GM23248 (cell line): ENCODE data around the gene FHL3. TPM values are rescaled to one million over a fixed set of nuclear protein-coding genes. Genes with fewer than 3 reads are reported as not detected.
A peak's percentile ranks its signal among the peaks of the same experiment; 100 is the strongest.

Source experiments
- DNase-seq: peaks from one replicate; pipeline ENCODE4 v3.0.0-alpha.2; 2015
- H2AFZ ChIP-seq: fragments of 200-600 bp; sonication (generic); 2 replicates; pipeline ENCODE4 v1.6.1; 2016; ENCODE audit warnings: antibody characterized with exemption
- H3F3A ChIP-seq: fragments of 200-600 bp; sonication (generic); 2 replicates; pipeline ENCODE4 v1.6.1; 2016; ENCODE audit warnings: mild to moderate bottlenecking, antibody characterized with exemption, mixed run types; ENCODE audit not compliant: insufficient read depth
- H3K27ac ChIP-seq: fragments of 200-600 bp; sonication (generic); 2 replicates; pipeline ENCODE4 v1.5.1; 2016; ENCODE audit warnings: mild to moderate bottlenecking
- H3K27me3 ChIP-seq: fragments of 200-600 bp; sonication (generic); replicated peaks from 2 replicates; pipeline ENCODE4 v1.6.1; 2016; ENCODE audit warnings: mild to moderate bottlenecking; ENCODE audit not compliant: insufficient read depth
- H3K36me3 ChIP-seq: fragments of 200-600 bp; sonication (generic); 2 replicates; pipeline ENCODE4 v1.6.1; 2016; ENCODE audit warnings: low read depth, mild to moderate bottlenecking
- H3K4me1 ChIP-seq: fragments of 200-600 bp; sonication (generic); 2 replicates; pipeline ENCODE4 v1.6.1; 2016; ENCODE audit warnings: mild to moderate bottlenecking; ENCODE audit not compliant: insufficient read depth
- H3K4me2 ChIP-seq: fragments of 200-600 bp; sonication (generic); one replicate; pipeline ENCODE4 v1.6.1; 2016; ENCODE audit warnings: mild to moderate bottlenecking; ENCODE audit not compliant: unreplicated experiment
- H3K4me3 ChIP-seq: fragments of 200-600 bp; sonication (generic); 2 replicates; pipeline ENCODE4 v1.5.1; 2016; ENCODE audit warnings: mild to moderate bottlenecking
- H3K79me2 ChIP-seq: fragments of 200-600 bp; sonication (generic); 2 replicates; pipeline ENCODE4 v1.6.1; 2016; ENCODE audit warnings: mild to moderate bottlenecking; ENCODE audit not compliant: insufficient read depth
- H3K9ac ChIP-seq: fragments of 200-600 bp; sonication (generic); 2 replicates; pipeline ENCODE4 v1.6.1; 2016; ENCODE audit warnings: mild to moderate bottlenecking
- H3K9me2 ChIP-seq: fragments of 200-600 bp; sonication (generic); 2 replicates; pipeline ENCODE4 v1.6.1; 2016; ENCODE audit warnings: mixed run types, mild to moderate bottlenecking, moderate library complexity; ENCODE audit not compliant: insufficient read depth
- H3K9me3 ChIP-seq: fragments of 200-600 bp; sonication (generic); one replicate; pipeline ENCODE4 v1.6.1; 2017; ENCODE audit warnings: low read depth
- H4K20me1 ChIP-seq: fragments of 200-600 bp; sonication (generic); 2 replicates; pipeline ENCODE4 v1.6.0; 2016; ENCODE audit not compliant: insufficient read depth
- EZH2 ChIP-seq: fragments of 200-600 bp; sonication (generic); IDR thresholded peaks from 2 replicates; pipeline ENCODE4 v1.6.1; 2018; ENCODE audit warnings: antibody characterized with exemption, mild to moderate bottlenecking; ENCODE audit not compliant: insufficient read depth, poor library complexity, severe bottlenecking
- EZH2phosphoT487 ChIP-seq: fragments of 200-600 bp; sonication (generic); IDR thresholded peaks from 2 replicates; pipeline ENCODE4 v1.6.1; 2018; ENCODE audit warnings: antibody characterized with exemption, moderate library complexity, mild to moderate bottlenecking, low read depth; ENCODE audit not compliant: insufficient read depth
- WGBS, 2 experiments: methylation state at CpG; one replicate each; pipeline ENCODE4 v1.1.6; 2015 to 2017; ENCODE audit warnings: low lambda C conversion rate in 2 of 2, low coverage in 1 of 2; ENCODE audit errors: missing lambda C conversion rate in 2 of 2; 5-methylcytosine and 5-hydroxymethylcytosine counted together
- in situ Hi-C: fragments of 300-500 bp; cut with MboI; formaldehyde crosslinking; loops from 2 replicates; pipeline ENCODE4 v1.15.0; 2020
- polyA plus RNA-seq: library from polyadenylated mRNA; unstranded; fragments of >200 nt; fragmentation: Nextera tagmentation; extraction: Ambion mirVana; gene quantifications from 2 replicates; pipeline ENCODE4 v1.2.1, GENCODE V29; 2016
- total RNA-seq: library from RNA; depleted of rRNA; stranded (reverse); fragments of >200 nt; shearing (Covaris generic); gene quantifications from 2 replicates; pipeline ENCODE4 v1.2.3, GENCODE V29; 2014

Gene FHL3
- total and polyA plus RNA-seq, 2 experiments from 2014 or later: 31.7 to 44.4 TPM

- H3K4me1 ChIP-seq: peaks cover 28% of the 10 kb centered on the region
- peaks cover 21% of the 10 kb centered on the region; the same call in 1 of the 2 replicates for H3F3A ChIP-seq
- no peak overlapping the region for H3K4me2 ChIP-seq
- TF ChIP-seq EZH2phosphoT487 (no peak), EZH2 (no peak)
- H3K4me3 ChIP-seq: no peak overlapping the region
- 0 out of 2 replicates have a peak overlapping the region, but pooled peaks have one; percentile 8 for H3K9ac ChIP-seq
- no peaks in the 10 kb centered on the region for H3K9me3 ChIP-seq
- no peak for DNase-seq
- in situ Hi-C loops: loop anchor here (10.0 kb wide), 1 partner anchor 797 kb away; no protein-coding TSS in a partner anchor
- H2AFZ ChIP-seq: no peak overlapping the region
- no peaks in the 10 kb centered on the region for H3K79me2 ChIP-seq
- 77 to 81% methylated on average over 14 to 19 of the region's 19 CpGs for WGBS, 2 experiments
- no peaks in the 10 kb centered on the region for H4K20me1 ChIP-seq
- H3K9me2 ChIP-seq: no peaks in the 10 kb centered on the region
- H3K36me3 ChIP-seq: peaks cover 26% of the 10 kb centered on the region
- no peak overlapping the region for H3K27ac ChIP-seq
- H3K27me3 ChIP-seq: no peaks in the 10 kb centered on the region
These were observed 22.1 kb upstream of the FHL3 start for GRCh38 chr1:38027201-38028104.

- H3F3A ChIP-seq: peaks cover 21% of the 10 kb centered on the region; the same call in 1 of the 2 replicates
- no peaks in the 10 kb centered on the region for H3K9me3 ChIP-seq
- H4K20me1 ChIP-seq: no peaks in the 10 kb centered on the region
- no peak overlapping the region for H2AFZ ChIP-seq
- TF ChIP-seq EZH2phosphoT487 (no peak), EZH2 (no peak)
- H3K9ac ChIP-seq: no peak overlapping the region
- peaks cover 32% of the 10 kb centered on the region for H3K36me3 ChIP-seq
- H3K4me1 ChIP-seq: peaks cover 28% of the 10 kb centered on the region
- H3K27me3 ChIP-seq: no peaks in the 10 kb centered on the region
- no peak overlapping the region for H3K4me2 ChIP-seq
- no peaks in the 10 kb centered on the region for H3K79me2 ChIP-seq
- in situ Hi-C loops: loop anchor here (10.0 kb wide), 1 partner anchor 798 kb away; no protein-coding TSS in a partner anchor
- WGBS, 2 experiments: 90 to 91% methylated on average over 8 of the region's 8 CpGs
- no peak overlapping the region for H3K4me3 ChIP-seq
- no peaks in the 10 kb centered on the region for H3K9me2 ChIP-seq
- no peak overlapping the region for H3K27ac ChIP-seq
- peak; percentile 70 for DNase-seq
These were observed 21.4 kb upstream of the FHL3 start for GRCh38 chr1:38026592-38027200.

- no peak for TF ChIP-seq EZH2
- no peak for TF ChIP-seq EZH2phosphoT487
- Histone ChIP-seq H3K27me3 (no peaks in the 10 kb centered on the region), H4K20me1 (no peaks in the 10 kb centered on the region), H2AFZ (no peak overlapping the region), H3K9me3 (no peaks in the 10 kb centered on the region), H3K4me1 (peaks cover 27% of the 10 kb centered on the region), H3K36me3 (peaks cover 39% of the 10 kb centered on the region), H3K79me2 (peaks cover 9% of the 10 kb centered on the region), H3F3A (peaks cover 21% of the 10 kb centered on the region; the same call in 1 of the 2 replicates), H3K4me3 (no peak overlapping the region), H3K9ac (no peak overlapping the region), H3K9me2 (no peaks in the 10 kb centered on the region), H3K27ac (no peak overlapping the region), H3K4me2 (no peak overlapping the region)
- DNase-seq: no peak
- WGBS, 2 experiments: 86% methylated on average over 6 of the region's 6 CpGs
- in situ Hi-C loops: loop anchor here (10.0 kb wide), 1 partner anchor 799 kb away; no protein-coding TSS in a partner anchor
These were observed 20.4 kb upstream of the FHL3 start for GRCh38 chr1:38025664-38026063.

- Histone ChIP-seq H3K79me2 (peaks cover 12% of the 10 kb centered on the region), H3K9ac (no peak overlapping the region), H3K9me2 (no peaks in the 10 kb centered on the region), H3K4me1 (peaks cover 23% of the 10 kb centered on the region), H3K9me3 (no peaks in the 10 kb centered on the region), H4K20me1 (no peaks in the 10 kb centered on the region), H3K36me3 (peaks cover 39% of the 10 kb centered on the region), H3K27me3 (no peaks in the 10 kb centered on the region), H3K27ac (no peak overlapping the region), H2AFZ (no peak overlapping the region), H3F3A (peaks cover 21% of the 10 kb centered on the region; the same call in 1 of the 2 replicates), H3K4me3 (no peak overlapping the region), H3K4me2 (no peak overlapping the region)
- 97% methylated on average over 2 of the region's 2 CpGs for WGBS, 2 experiments
- no peak for TF ChIP-seq EZH2phosphoT487
- no peak for TF ChIP-seq EZH2
- no peak for DNase-seq
- in situ Hi-C loops: loop anchor here (10.0 kb wide), 1 partner anchor 800 kb away; no protein-coding TSS in a partner anchor
These were observed 19.9 kb upstream of the FHL3 start for GRCh38 chr1:38025233-38025632.
